ENCODE data around the gene SLC39A8. TPM values are rescaled to one million over a fixed set of nuclear protein-coding genes. Genes with fewer than 3 reads are reported as not detected.

Gene SLC39A8
- polyA plus RNA-seq, 2 of the 4 experiments (the other 2 are of a cell fraction): 14.1 to 20.4 TPM

DNA sequence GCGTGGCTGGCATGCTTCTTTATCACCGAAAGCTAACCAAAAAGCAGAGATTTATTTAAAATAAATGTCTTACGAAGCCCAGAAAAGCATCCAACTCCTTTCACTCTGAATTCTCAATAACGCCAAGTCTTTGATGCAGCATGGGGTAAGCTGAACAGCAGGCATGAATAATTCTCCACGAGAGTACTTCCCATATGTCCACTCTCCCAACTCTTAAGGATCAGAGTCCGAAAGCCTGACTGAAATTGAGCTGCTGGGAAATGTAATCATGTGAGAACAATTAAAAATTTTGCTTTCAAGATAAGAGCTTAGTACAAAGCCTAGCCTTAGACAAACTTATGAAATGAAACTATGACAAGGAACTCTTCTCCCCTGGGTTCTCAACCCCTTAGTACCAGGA is 7.5 kb upstream of the SLC39A8 start:
- FAIRE-seq: no peak
- TF ChIP-seq, protein P1, sequence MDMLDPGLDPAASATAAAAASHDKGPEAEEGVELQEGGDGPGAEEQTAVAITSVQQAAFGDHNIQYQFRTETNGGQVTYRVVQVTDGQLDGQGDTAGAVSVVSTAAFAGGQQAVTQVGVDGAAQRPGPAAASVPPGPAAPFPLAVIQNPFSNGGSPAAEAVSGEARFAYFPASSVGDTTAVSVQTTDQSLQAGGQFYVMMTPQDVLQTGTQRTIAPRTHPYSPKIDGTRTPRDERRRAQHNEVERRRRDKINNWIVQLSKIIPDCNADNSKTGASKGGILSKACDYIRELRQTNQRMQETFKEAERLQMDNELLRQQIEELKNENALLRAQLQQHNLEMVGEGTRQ (IDR thresholded peaks at IDR 0.05): no peak
- TF ChIP-seq FOSB (CRISPR knock-in tag; IDR thresholded peaks at IDR 0.05): no peak
- no peak for DNase-seq (ENCODE audit: low read depth in 1 of 2, low spot score in 1 of 2)
- ChIA-PET POLR2A (no interaction called here), CTCF (no interaction called here)
- Histone ChIP-seq H3K4me2 (no peak overlapping the region), H3K4me3 (no peak overlapping the region), H3K9me3 (no peaks in the 10 kb centered on the region), H3K27ac (no peak overlapping the region), H3K4me1 (no peaks in the 10 kb centered on the region)
- ATAC-seq: no peak
- WGBS (ENCODE audit: missing lambda C conversion rate): 76% methylated on average over 6 of the region's 6 CpGs

DNA sequence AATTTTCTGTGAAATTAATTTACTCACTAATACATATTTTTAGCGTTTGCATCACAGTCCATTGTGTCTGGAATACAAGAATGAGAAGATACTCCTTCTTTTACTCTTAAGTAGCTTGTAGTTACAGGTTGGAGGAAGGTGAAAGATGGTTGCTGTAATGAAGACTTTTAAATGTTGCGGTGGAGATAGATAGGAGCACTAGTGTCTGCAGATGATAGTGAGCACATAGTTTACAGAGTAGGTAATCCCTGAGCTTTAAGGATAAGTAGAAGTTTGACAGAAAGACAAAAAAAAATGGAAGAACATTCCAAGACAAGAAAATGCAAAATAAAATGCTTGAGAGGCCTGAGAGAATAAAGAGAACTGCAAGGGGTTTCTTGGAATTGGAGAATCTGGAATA is 5.4 kb upstream of the SLC39A8 start:
- H3K4me1 ChIP-seq: no peaks in the 10 kb centered on the region
- H3K4me3 ChIP-seq: no peak overlapping the region
- H3K9me3 ChIP-seq: no peaks in the 10 kb centered on the region
- CTCF ChIA-PET: no interaction called here
- no peak for DNase-seq (ENCODE audit: low read depth in 1 of 2, low spot score in 1 of 2)
- no peak for FAIRE-seq
- no peak overlapping the region for H3K27ac ChIP-seq
- 88% methylated on average over 2 of the region's 2 CpGs for WGBS (ENCODE audit: missing lambda C conversion rate)
- no peak for ATAC-seq
- TF ChIP-seq EHMT2 (IDR thresholded peaks at IDR 0.05; ENCODE audit: low read depth) (no peak), FOSB (CRISPR knock-in tag; IDR thresholded peaks at IDR 0.05) (no peak), BHLHE40 (IDR thresholded peaks at IDR 0.05; ENCODE audit: low read depth, low read length) (no peak), KDM1A (IDR thresholded peaks at IDR 0.05; ENCODE audit: low read depth) (no peak)
- TF ChIP-seq, protein P2, sequence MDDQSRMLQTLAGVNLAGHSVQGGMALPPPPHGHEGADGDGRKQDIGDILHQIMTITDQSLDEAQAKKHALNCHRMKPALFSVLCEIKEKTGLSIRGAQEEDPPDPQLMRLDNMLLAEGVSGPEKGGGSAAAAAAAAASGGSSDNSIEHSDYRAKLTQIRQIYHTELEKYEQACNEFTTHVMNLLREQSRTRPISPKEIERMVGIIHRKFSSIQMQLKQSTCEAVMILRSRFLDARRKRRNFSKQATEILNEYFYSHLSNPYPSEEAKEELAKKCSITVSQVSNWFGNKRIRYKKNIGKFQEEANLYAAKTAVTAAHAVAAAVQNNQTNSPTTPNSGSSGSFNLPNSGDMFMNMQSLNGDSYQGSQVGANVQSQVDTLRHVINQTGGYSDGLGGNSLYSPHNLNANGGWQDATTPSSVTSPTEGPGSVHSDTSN (IDR thresholded peaks at IDR 0.05): no peak
- TF ChIP-seq, protein P3, sequence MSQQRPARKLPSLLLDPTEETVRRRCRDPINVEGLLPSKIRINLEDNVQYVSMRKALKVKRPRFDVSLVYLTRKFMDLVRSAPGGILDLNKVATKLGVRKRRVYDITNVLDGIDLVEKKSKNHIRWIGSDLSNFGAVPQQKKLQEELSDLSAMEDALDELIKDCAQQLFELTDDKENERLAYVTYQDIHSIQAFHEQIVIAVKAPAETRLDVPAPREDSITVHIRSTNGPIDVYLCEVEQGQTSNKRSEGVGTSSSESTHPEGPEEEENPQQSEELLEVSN (IDR thresholded peaks at IDR 0.05; ENCODE audit: borderline replicate concordance, low read depth): no peak
- POLR2A ChIA-PET: no interaction called here
- no peak overlapping the region for H3K4me2 ChIP-seq

DNA sequence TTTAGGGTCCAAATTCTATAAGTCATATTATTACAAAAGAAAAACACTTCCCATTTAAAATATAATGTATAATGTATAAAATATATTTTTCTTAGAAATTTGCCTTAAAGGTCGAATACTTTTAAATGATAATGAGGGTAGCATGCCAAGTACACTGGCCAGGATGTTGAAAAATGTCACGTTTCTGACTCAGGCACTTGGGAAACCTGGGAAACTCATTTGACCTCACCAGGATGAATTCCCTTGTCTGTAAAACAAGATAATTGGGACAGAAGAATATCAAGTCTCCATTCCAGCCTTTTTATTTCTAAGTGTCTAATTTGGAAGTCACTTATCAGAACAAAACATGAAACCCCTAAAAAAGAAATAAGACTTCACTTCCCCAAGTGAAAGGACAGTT is 3.4 kb upstream of the SLC39A8 start:
- DNase-seq (ENCODE audit: low read depth in 1 of 2, low spot score in 1 of 2) (no peak), FAIRE-seq (no peak), ATAC-seq (no peak)
- WGBS (ENCODE audit: missing lambda C conversion rate): 52% methylated on average over 2 of the region's 2 CpGs
- POLR2A ChIA-PET: no interaction called here
- Histone ChIP-seq H3K27ac (no peak overlapping the region), H3K4me1 (peaks cover 2% of the 10 kb centered on the region; the same call in 1 of the 3 replicates), H3K4me2 (no peak overlapping the region), H3K4me3 (no peak overlapping the region), H3K9me3 (no peaks in the 10 kb centered on the region)
- CTCF ChIA-PET: no interaction called here
- TF ChIP-seq, protein P3 (IDR thresholded peaks at IDR 0.05; ENCODE audit: borderline replicate concordance, low read depth): no peak
- no peak for TF ChIP-seq POLR2AphosphoS2 (conservative IDR thresholded peaks at IDR 0.05; ENCODE audit: low read length)
- no peak for TF ChIP-seq NPAS2 (CRISPR knock-in tag; IDR thresholded peaks at IDR 0.05; ENCODE audit: borderline replicate concordance)
- no peak for TF ChIP-seq TFCP2L1 (CRISPR knock-in tag; IDR thresholded peaks at IDR 0.05)
- TF ChIP-seq MAFK (IDR thresholded peaks at IDR 0.05; ENCODE audit: partially characterized antibody): no peak
- TF ChIP-seq FOXS1 (CRISPR knock-in tag; IDR thresholded peaks at IDR 0.05): no peak
- TF ChIP-seq ZSCAN20 (CRISPR knock-in tag; IDR thresholded peaks at IDR 0.05): no peak
- TF ChIP-seq CEBPB (IDR thresholded peaks at IDR 0.05): no peak
- TF ChIP-seq, protein P4, sequence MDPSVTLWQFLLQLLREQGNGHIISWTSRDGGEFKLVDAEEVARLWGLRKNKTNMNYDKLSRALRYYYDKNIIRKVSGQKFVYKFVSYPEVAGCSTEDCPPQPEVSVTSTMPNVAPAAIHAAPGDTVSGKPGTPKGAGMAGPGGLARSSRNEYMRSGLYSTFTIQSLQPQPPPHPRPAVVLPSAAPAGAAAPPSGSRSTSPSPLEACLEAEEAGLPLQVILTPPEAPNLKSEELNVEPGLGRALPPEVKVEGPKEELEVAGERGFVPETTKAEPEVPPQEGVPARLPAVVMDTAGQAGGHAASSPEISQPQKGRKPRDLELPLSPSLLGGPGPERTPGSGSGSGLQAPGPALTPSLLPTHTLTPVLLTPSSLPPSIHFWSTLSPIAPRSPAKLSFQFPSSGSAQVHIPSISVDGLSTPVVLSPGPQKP (IDR thresholded peaks at IDR 0.05; ENCODE audit: low read depth, low read length): no peak
- TF ChIP-seq SREBF2 (IDR thresholded peaks at IDR 0.05): no peak
- no peak for TF ChIP-seq ZFP36 (IDR thresholded peaks at IDR 0.05; ENCODE audit: borderline replicate concordance, partially characterized antibody)
- TF ChIP-seq EHF (CRISPR knock-in tag; IDR thresholded peaks at IDR 0.05): no peak
- TF ChIP-seq, protein P2 (IDR thresholded peaks at IDR 0.05): no peak
- TF ChIP-seq HEYL (CRISPR knock-in tag; IDR thresholded peaks at IDR 0.05): no peak
- no peak for TF ChIP-seq GATA3 (IDR thresholded peaks at IDR 0.05; ENCODE audit: borderline replicate concordance)
- TF ChIP-seq RAD21 (conservative IDR thresholded peaks at IDR 0.05 in 1 of 2, IDR thresholded peaks at IDR 0.05 in 1 of 2): no peak
- no peak for TF ChIP-seq KDM1A (IDR thresholded peaks at IDR 0.05; ENCODE audit: low read depth)
